SU-DHL-6 (cell line): ENCODE data around the gene EPC2.

Source experiments
- H2AFZ ChIP-seq: fragments of 200-600 bp; sonication (generic); 2 replicates; pipeline ENCODE4 v1.6.1; 2014; ENCODE audit warnings: low read depth, mild to moderate bottlenecking, moderate library complexity, mixed read lengths, antibody characterized with exemption, low read length; ENCODE audit not compliant: severe bottlenecking
- H3F3A ChIP-seq: fragments of 200-600 bp; shearing (Covaris generic); 2 replicates; pipeline ENCODE4 v1.6.0; 2016; ENCODE audit warnings: antibody characterized with exemption, mild to moderate bottlenecking; ENCODE audit not compliant: insufficient read depth
- H3K27ac ChIP-seq: fragments of 200-600 bp; sonication (generic); 2 replicates; pipeline ENCODE4 v1.5.1; 2016; ENCODE audit warnings: low read depth, mild to moderate bottlenecking, low read length, moderate library complexity, mixed read lengths
- H3K27me3 ChIP-seq: fragments of 200-600 bp; sonication (generic), shearing (Covaris generic); 2 replicates; pipeline ENCODE4 v1.6.0; 2014; ENCODE audit warnings: mild to moderate bottlenecking, low read length
- H3K36me3 ChIP-seq: fragments of 200-600 bp; sonication (generic); 2 replicates; pipeline ENCODE4 v1.6.1; 2014; ENCODE audit warnings: mild to moderate bottlenecking, low read length, mixed read lengths
- H3K4me2 ChIP-seq: fragments of 300-600, 200-600 bp; shearing (Covaris generic), sonication (generic); 2 replicates; pipeline ENCODE4 v1.6.0; 2014; ENCODE audit warnings: low read length, low read depth, mild to moderate bottlenecking; ENCODE audit not compliant: poor library complexity, severe bottlenecking
- H3K4me3 ChIP-seq: fragments of 200-600 bp; sonication (generic); 2 replicates; pipeline ENCODE4 v1.5.1; 2014; ENCODE audit warnings: antibody characterized with exemption, low read length, mild to moderate bottlenecking, mixed read lengths; ENCODE audit not compliant: insufficient read depth, poor library complexity, severe bottlenecking
- H3K79me2 ChIP-seq: fragments of 200-600 bp; sonication (generic); 2 replicates; pipeline ENCODE4 v1.6.1; 2014; ENCODE audit warnings: mild to moderate bottlenecking, low read length, moderate library complexity; ENCODE audit not compliant: insufficient read depth
- H3K9ac ChIP-seq: fragments of 200-600 bp; sonication (generic); 2 replicates; pipeline ENCODE4 v1.7.0; 2014; ENCODE audit warnings: mild to moderate bottlenecking, low read length
- H3K9me2 ChIP-seq: fragments of 200-600 bp; sonication (generic); replicated peaks from 2 replicates; pipeline ENCODE4 v1.6.1; 2014; ENCODE audit warnings: low read length; ENCODE audit not compliant: insufficient read depth
- H3K9me3 ChIP-seq: fragments of 200-600 bp; sonication (generic); 2 replicates; pipeline ENCODE4 v1.6.1; 2014; ENCODE audit warnings: low read length, mixed read lengths; ENCODE audit not compliant: insufficient read depth
- H4K20me1 ChIP-seq: fragments of 200-600 bp; sonication (generic); 2 replicates; pipeline ENCODE4 v1.6.1; 2014; ENCODE audit warnings: low read depth, mild to moderate bottlenecking, antibody characterized with exemption, low read length, moderate library complexity, mixed read lengths
- EZH2phosphoT487 ChIP-seq: fragments of 200-600 bp; sonication (generic), shearing (Covaris generic); conservative IDR thresholded peaks from 2 replicates; pipeline ENCODE4 v1.6.1; 2018; ENCODE audit warnings: mild to moderate bottlenecking, antibody characterized with exemption, low read length, moderate library complexity, mixed read lengths
- TF ChIP-seq, protein P1 (sequence below): fragments of 200-600 bp; sonication (generic); IDR thresholded peaks from one replicate; pipeline ENCODE4 v1.5.1; 2017; ENCODE audit warnings: antibody characterized with exemption, mild to moderate bottlenecking, low read length, moderate library complexity; ENCODE audit not compliant: insufficient read depth, poor library complexity, severe bottlenecking

EPC2 gene

DNA sequence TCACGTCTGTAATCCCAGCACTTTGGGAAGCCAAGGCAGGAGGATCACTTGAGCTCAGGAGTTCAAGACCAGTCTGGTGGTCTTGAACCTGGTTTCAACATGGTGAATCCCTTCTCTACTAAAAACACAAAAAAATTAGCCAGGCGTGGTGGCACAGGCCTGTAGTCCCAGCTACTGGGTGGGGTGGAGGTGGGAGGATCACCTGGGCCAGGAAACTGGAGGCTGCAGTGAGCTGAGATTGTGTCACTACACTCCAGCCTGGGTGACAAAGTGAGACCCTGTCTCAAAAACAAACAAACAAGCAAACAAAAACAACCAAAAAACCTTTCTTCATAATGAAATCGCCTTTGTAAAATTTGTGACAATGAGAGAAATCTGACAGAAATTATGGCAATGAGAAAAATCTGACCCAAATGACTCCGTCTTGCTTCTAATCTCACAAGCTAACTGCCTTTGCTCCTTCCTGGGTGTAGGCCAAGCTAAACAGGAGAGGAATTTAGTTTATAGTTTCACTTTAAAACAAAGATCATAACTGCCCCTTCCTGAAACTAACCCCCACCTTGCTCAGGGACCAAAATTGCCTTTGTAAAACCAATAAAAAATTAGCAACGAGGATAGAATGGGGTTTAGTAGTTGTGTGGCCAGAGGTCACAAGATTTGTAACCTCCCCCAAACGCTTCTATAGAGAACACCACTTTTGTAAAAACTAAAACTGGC lies 169.8 kb downstream of the EPC2 start:
- H4K20me1 ChIP-seq: no peaks in the 10 kb centered on the region
- TF ChIP-seq, protein P1, sequence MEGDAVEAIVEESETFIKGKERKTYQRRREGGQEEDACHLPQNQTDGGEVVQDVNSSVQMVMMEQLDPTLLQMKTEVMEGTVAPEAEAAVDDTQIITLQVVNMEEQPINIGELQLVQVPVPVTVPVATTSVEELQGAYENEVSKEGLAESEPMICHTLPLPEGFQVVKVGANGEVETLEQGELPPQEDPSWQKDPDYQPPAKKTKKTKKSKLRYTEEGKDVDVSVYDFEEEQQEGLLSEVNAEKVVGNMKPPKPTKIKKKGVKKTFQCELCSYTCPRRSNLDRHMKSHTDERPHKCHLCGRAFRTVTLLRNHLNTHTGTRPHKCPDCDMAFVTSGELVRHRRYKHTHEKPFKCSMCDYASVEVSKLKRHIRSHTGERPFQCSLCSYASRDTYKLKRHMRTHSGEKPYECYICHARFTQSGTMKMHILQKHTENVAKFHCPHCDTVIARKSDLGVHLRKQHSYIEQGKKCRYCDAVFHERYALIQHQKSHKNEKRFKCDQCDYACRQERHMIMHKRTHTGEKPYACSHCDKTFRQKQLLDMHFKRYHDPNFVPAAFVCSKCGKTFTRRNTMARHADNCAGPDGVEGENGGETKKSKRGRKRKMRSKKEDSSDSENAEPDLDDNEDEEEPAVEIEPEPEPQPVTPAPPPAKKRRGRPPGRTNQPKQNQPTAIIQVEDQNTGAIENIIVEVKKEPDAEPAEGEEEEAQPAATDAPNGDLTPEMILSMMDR: no peak
- no peak for TF ChIP-seq EZH2phosphoT487
- peaks cover 2% of the 10 kb centered on the region; the same call in 1 of the 2 replicates for H3K27me3 ChIP-seq
- H3K4me2 ChIP-seq: no peak overlapping the region
- H3K27ac ChIP-seq: no peak overlapping the region
- no peak overlapping the region for H3K4me3 ChIP-seq
- H3K9me3 ChIP-seq: no peaks in the 10 kb centered on the region
- no peak overlapping the region for H3K9ac ChIP-seq
- H3F3A ChIP-seq: no peaks in the 10 kb centered on the region
- no peaks in the 10 kb centered on the region for H3K9me2 ChIP-seq
- no peaks in the 10 kb centered on the region for H3K79me2 ChIP-seq
- H3K36me3 ChIP-seq: no peaks in the 10 kb centered on the region
- H2AFZ ChIP-seq: no peak overlapping the region

DNA sequence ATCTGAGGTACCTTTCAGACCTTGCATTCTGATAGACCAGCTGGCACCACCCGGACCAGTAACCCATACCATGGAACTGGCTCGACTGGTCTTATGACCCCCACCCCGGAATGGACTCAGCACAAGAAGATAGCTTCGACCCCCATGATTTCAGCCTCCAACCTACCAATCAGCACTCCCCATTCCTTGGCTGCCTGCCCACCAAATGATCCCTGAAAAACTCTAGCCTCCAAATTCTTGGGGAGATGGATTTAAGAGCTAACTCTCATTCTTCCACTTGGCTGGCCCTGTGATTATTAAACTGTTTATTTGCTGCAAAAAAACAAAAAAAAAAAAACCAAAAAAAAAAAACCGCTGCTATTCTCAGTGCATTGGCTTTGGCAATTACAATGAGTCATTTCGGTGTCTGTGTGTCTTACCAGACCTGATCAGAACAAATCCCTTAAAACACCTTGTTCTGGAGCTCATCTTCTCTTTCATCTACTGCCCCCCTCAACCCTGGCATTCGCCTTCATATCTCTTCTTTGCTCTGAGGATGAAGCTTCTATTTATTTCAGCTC lies 170.4 kb downstream of the EPC2 start:
- Histone ChIP-seq H3K9me2 (no peaks in the 10 kb centered on the region), H3F3A (no peaks in the 10 kb centered on the region), H3K36me3 (no peaks in the 10 kb centered on the region), H3K79me2 (no peaks in the 10 kb centered on the region), H4K20me1 (no peaks in the 10 kb centered on the region), H3K9me3 (no peaks in the 10 kb centered on the region), H3K9ac (no peak overlapping the region), H2AFZ (no peak overlapping the region), H3K4me2 (no peak overlapping the region), H3K27ac (no peak overlapping the region), H3K27me3 (peaks cover 2% of the 10 kb centered on the region; the same call in 1 of the 2 replicates), H3K4me3 (no peak overlapping the region)
- TF ChIP-seq, protein P1: no peak
- TF ChIP-seq EZH2phosphoT487: no peak

DNA sequence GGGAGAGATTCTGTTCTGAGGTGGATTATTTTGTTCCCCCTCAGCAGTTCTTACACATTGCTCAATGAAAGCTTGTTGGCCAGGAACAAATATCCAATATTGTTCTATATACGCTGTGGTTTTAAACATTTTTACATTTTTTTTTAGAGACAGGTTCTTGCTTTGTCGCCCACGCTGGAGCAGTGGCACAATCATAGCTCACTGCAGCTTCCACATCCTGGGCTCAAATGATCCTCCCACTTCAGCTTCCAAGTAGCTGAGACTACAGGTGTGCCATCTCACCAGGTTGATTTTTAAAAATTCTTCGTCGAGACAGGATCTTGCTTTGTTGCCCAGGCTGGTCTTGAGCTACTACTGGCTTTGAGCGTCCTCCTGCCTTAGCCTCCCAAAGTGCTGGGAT lies 171.6 kb downstream of the EPC2 start:
- Histone ChIP-seq H4K20me1 (no peaks in the 10 kb centered on the region), H3K9ac (no peak overlapping the region), H3K4me2 (no peak overlapping the region), H3K9me2 (no peaks in the 10 kb centered on the region), H3K79me2 (no peaks in the 10 kb centered on the region), H3K9me3 (no peaks in the 10 kb centered on the region), H3K27me3 (peaks cover 2% of the 10 kb centered on the region; the same call in 1 of the 2 replicates), H3K4me3 (no peak overlapping the region), H3K27ac (no peak overlapping the region), H2AFZ (no peak overlapping the region), H3F3A (no peaks in the 10 kb centered on the region), H3K36me3 (no peaks in the 10 kb centered on the region)
- TF ChIP-seq, protein P1: no peak
- TF ChIP-seq EZH2phosphoT487: no peak
